Measurements from ENCODE around the gene ZNF718. TPM values are rescaled to one million over a fixed set of nuclear protein-coding genes. Genes with fewer than 3 reads are reported as not detected.
"Not testable (repeated sequence)": the region's sequence is repeated elsewhere in the genome, so short reads cannot be mapped to it uniquely, and the experiment has no call there.

ZNF718 gene
- 1 to 10 TPM; 4.9 to 9.4 (median 7.3) TPM for total RNA-seq

DNA sequence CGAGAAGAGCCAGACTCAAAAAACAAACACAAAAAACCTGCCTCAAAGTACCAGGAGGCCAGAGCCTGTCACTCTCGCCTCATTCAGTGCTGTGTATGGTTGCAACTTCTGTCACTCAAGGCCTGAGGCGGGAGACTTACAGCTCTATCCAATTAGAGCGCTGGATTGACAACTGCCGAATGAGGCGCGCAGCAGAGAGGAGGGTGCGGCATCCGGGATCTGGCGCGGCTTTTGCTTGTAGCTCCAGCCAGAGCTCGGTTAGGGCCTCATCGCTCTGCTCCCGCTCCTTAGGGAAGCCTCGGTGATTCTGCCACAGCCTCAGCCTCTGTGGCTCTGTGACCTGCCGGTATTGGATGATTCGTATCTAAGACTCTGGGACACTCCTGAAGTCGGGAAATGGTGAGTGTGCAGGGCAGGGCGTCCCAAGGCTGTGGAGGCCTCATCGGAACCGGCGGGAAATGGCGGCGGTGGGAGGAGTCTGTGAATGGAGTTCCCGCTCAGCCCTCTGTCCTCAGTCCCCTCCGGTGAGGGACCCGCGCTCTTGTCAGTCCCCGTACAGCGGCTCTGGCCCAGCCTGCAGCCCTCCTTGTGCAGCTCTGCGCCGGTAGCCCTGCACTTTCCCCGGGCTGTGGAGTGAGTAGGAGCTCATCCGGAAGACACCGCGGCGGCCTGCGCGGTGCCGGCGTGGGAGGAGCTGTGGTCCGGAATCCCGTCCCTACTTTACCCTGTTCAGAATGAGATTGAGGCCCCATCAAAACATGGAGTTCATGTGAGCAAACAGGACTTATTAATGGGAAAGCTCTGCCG is at the start of gene ZNF718:
Gene ZNF718 (plus strand): TSS at position 227 of the 807 bp plus-strand sequence. CDS start 170 bp downstream, at position 397.
- intact Hi-C loops (cut with DNase I; ENCODE audit: low total_unique reads) (no loop called here), in situ Hi-C loops (cut with MboI; ENCODE audit: low pct_ligation_motif_present in 1 of 4, low pct_unique_long_range_greater_than_20kb in 1 of 4, low sequenced_read_pairs in 3 of 4) (no loop called here)
- Histone ChIP-seq H3K36me3 (peaks cover 0 to 29% (median 7%) of the 10 kb centered on the region in 4 donors), H3K9me3 (peaks cover 5 to 24% of the 10 kb centered on the region in 2 donors), H3K4me3 (peak within 1 kb of the TSS; percentile 52 to 95 (median 82)), H3K27ac (peak within 1 kb of the TSS; percentile 86 to 95 (median 90)), H3K4me1 (peaks cover 6 to 12% (median 9%) of the 10 kb centered on the region in 4 donors), H3K27me3 (no peaks in the 10 kb centered on the region)
- WGBS, 2 donors (ENCODE audit: low coverage in 1 of 2) = 0 to 1% methylated on average over 1 to 43 of the region's 44 CpGs
- TF ChIP-seq POLR2AphosphoS5 (IDR thresholded peaks at IDR 0.05) = peak; percentile 83 to 88 (median 85)
- TF ChIP-seq, protein P1, sequence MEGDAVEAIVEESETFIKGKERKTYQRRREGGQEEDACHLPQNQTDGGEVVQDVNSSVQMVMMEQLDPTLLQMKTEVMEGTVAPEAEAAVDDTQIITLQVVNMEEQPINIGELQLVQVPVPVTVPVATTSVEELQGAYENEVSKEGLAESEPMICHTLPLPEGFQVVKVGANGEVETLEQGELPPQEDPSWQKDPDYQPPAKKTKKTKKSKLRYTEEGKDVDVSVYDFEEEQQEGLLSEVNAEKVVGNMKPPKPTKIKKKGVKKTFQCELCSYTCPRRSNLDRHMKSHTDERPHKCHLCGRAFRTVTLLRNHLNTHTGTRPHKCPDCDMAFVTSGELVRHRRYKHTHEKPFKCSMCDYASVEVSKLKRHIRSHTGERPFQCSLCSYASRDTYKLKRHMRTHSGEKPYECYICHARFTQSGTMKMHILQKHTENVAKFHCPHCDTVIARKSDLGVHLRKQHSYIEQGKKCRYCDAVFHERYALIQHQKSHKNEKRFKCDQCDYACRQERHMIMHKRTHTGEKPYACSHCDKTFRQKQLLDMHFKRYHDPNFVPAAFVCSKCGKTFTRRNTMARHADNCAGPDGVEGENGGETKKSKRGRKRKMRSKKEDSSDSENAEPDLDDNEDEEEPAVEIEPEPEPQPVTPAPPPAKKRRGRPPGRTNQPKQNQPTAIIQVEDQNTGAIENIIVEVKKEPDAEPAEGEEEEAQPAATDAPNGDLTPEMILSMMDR (IDR thresholded peaks at IDR 0.05) = no peak
- TF ChIP-seq POLR2A (IDR thresholded peaks at IDR 0.05) = peak; percentile 83
- peak; percentile 94 for DNase-seq

GRCh38 chr4:85951-86350 is 38.4 kb upstream of the ZNF718 start:
- DNase-seq = no peak
- Histone ChIP-seq H3K4me3 (no peak overlapping the region), H3K36me3 (peaks cover 0 to 76% (median 32%) of the 10 kb centered on the region in 4 donors), H3K4me1 (no peaks in the 10 kb centered on the region), H3K27ac (no peak overlapping the region), H3K9me3 (peaks cover 94 to 99% of the 10 kb centered on the region in 2 donors), H3K27me3 (no peaks in the 10 kb centered on the region)
- intact Hi-C loops (cut with DNase I; ENCODE audit: low total_unique reads) = no loop called here
- WGBS, 2 donors (ENCODE audit: low coverage in 1 of 2) = 86 to 94% methylated on average over 3 of the region's 3 CpGs
- TF ChIP-seq POLR2A (IDR thresholded peaks at IDR 0.05) = no peak
- no peak for TF ChIP-seq POLR2AphosphoS5 (IDR thresholded peaks at IDR 0.05)
- TF ChIP-seq, protein P1 (IDR thresholded peaks at IDR 0.05) = no peak
- no peak for TF ChIP-seq EP300 (IDR thresholded peaks at IDR 0.05; ENCODE audit: low read depth)
- in situ Hi-C loops (cut with MboI; ENCODE audit: low pct_ligation_motif_present in 1 of 4, low pct_unique_long_range_greater_than_20kb in 1 of 4, low sequenced_read_pairs in 3 of 4) = no loop called here

DNA sequence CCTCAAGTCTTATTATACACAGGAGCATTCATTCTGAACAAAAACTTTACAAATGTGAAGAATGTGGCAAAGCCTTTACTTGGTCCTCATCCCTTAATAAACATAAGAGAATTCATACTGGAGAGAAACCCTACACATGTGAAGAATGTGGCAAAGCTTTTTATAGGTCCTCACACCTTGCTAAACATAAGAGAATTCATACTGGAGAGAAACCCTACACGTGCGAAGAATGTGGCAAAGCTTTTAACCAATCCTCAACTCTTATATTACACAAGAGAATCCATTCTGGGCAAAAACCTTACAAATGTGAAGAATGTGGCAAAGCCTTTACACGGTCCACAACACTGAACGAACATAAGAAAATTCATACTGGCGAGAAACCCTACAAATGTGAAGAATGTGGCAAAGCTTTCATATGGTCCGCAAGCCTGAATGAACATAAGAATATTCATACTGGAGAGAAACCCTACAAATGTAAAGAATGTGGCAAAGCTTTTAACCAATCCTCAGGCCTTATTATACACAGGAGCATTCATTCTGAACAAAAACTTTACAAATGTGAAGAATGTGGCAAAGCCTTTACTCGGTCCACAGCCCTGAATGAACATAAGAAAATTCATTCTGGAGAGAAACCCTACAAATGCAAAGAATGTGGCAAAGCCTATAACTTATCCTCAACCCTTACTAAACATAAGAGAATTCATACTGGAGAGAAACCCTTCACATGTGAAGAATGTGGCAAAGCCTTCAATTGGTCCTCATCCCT is 37.6 kb upstream of the ZNF718 start:
- H3K4me3 ChIP-seq; H3K27me3 ChIP-seq; H3K27ac ChIP-seq; H3K4me1 ChIP-seq; in situ Hi-C loops (cut with MboI; ENCODE audit: low pct_ligation_motif_present in 1 of 4, low pct_unique_long_range_greater_than_20kb in 1 of 4, low sequenced_read_pairs in 3 of 4); intact Hi-C loops (cut with DNase I; ENCODE audit: low total_unique reads); DNase-seq: not testable (repeated sequence)
- WGBS, 2 donors (ENCODE audit: low coverage in 1 of 2) = 91 to 93% methylated on average over 7 of the region's 7 CpGs
- H3K9me3 ChIP-seq = peaks cover 94 to 100% of the 10 kb centered on the region in 2 donors
- peaks cover 0 to 68% (median 28%) of the 10 kb centered on the region in 4 donors for H3K36me3 ChIP-seq

GRCh38 chr4:98386-98785 is 25.9 kb upstream of the ZNF718 start:
- H3K9me3 ChIP-seq = peaks cover 82 to 83% of the 10 kb centered on the region in 2 donors
- WGBS, 2 donors (ENCODE audit: low coverage in 1 of 2) = 75 to 93% methylated on average over 1 of the region's 1 CpG

More at GRCh38 chr4:98386-98785, 25.9 kb upstream of the ZNF718 start:
- no peak overlapping the region for H3K27ac ChIP-seq
- in situ Hi-C loops (cut with MboI; ENCODE audit: low pct_ligation_motif_present in 1 of 4, low pct_unique_long_range_greater_than_20kb in 1 of 4, low sequenced_read_pairs in 3 of 4) (no loop called here), intact Hi-C loops (cut with DNase I; ENCODE audit: low total_unique reads) (no loop called here)
- no peaks in the 10 kb centered on the region for H3K4me1 ChIP-seq
- H3K4me3 ChIP-seq = no peak overlapping the region
- DNase-seq = no peak
- no peak for TF ChIP-seq POLR2A (IDR thresholded peaks at IDR 0.05)
- TF ChIP-seq EP300 (IDR thresholded peaks at IDR 0.05; ENCODE audit: low read depth) = no peak
- no peak for TF ChIP-seq POLR2AphosphoS5 (IDR thresholded peaks at IDR 0.05)
- TF ChIP-seq, protein P1 (IDR thresholded peaks at IDR 0.05) = no peak
- no peaks in the 10 kb centered on the region for H3K36me3 ChIP-seq
- no peaks in the 10 kb centered on the region for H3K27me3 ChIP-seq

Data from transverse colon (tissue), 4 donors.